Dendritic cell treated with granulocyte-macrophage colony-stimulating factor and Interleukin-4, amounts not matched to agents 40 ng/mL and 50 ng/mL, for 4 days (primary cell): ENCODE data around the gene SLC30A2.
"Not testable (repeated sequence)": the region's sequence is repeated elsewhere in the genome, so short reads cannot be mapped to it uniquely, and the experiment has no call there.

Experiments
- H3K27ac Mint-ChIP-seq: one replicate; pipeline ENCODE4 v1.8.0; 2022; ENCODE audit warnings: mild to moderate bottlenecking, mixed read lengths
- H3K27me3 Mint-ChIP-seq: one replicate; pipeline ENCODE4 v1.8.0; 2022; ENCODE audit warnings: mild to moderate bottlenecking, mixed read lengths
- H3K36me3 Mint-ChIP-seq: one replicate; pipeline ENCODE4 v1.8.0; 2022; ENCODE audit warnings: low read depth, mixed read lengths
- H3K4me1 Mint-ChIP-seq: one replicate; pipeline ENCODE4 v1.8.0; 2022; ENCODE audit warnings: low read depth, mixed read lengths
- H3K4me3 Mint-ChIP-seq: one replicate; pipeline ENCODE4 v1.8.0; 2022; ENCODE audit warnings: mild to moderate bottlenecking, moderate library complexity, mixed read lengths
- H3K9me3 Mint-ChIP-seq: one replicate; pipeline ENCODE4 v1.8.0; 2022; ENCODE audit warnings: mixed read lengths
- intact Hi-C: fragments of 100-400 bp; cut with micrococcal nuclease; formaldehyde crosslinking; loops from one replicate; pipeline ENCODE4 v1.15.0; 2022

The SLC30A2 gene

DNA sequence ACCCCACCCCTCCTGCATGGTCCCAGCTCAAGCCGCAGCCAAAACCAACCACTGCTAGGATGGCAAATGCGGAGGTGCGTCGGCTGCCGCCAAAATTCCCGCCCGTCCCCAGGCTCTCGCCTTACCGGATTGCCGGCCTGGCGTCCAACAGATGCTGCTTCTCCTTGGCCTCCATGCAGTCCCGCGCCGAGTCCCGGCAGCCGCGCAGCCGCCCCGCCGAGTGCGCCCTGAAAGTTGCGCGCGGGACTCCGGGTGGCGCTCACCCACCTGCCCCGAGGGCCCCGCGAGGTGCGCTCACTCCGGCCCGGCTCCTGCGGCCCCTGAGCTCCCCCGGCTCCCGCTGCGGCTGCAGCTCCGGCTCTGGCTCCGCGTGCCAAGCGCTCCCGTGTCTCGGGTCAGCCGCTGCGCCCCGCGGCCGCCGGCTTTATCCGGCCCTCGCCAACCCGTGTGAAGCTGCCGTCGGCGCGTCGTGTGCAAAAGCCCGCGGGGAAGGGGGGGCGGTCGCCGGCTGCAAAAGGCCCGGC, at the start of gene SLC30A2:
Gene SLC30A2, minus strand, starts transcription at position 397 of the 524 bp plus-strand sequence. Its CDS starts 222 bp downstream, at position 175.
- Mint-ChIP-seq H3K36me3 (no peaks in the 10 kb centered on the region), H3K4me1 (peaks cover 14% of the 10 kb centered on the region), H3K27me3 (peaks cover 85% of the 10 kb centered on the region), H3K9me3 (no peaks in the 10 kb centered on the region), H3K4me3 (no peak within 1 kb of the TSS), H3K27ac (no peak within 1 kb of the TSS)
- intact Hi-C loops: no loop called here

DNA sequence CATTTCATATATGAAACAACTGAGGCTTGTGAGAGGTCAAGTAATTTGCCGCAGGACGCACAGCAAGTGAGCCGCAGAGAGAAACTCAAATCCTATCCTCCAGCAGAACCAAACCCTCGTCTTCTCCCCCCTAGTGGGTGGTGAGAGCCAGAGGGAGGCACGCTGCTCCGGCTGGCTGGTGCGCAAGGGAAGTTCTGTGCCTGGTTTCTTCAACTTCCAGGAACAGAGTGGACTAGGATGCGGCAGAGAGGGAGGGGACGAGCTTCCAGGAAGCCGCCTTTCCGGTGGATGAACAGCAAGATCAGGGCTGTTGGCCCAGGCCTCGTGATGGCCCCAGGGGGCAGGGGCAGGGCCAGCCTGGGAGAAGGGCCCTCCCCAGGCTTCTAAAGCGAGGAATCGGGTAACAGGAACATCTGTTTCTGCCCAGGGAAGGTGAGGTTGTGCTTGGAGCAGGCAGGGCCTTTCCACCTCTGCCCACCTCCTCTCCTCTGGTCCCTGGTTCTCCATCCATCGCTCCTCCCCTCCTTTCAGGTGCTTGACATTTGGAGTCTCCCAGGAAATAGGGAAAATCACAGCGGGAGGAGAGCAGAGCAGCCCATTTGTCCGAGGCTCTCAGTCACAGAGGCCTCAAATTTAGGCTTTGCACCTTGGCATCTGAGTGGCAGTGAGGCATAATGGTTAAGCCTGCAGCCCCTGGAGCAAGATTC, 48.9 kb upstream of the SLC30A2 start:
- H3K27me3 Mint-ChIP-seq: peaks cover 43% of the 10 kb centered on the region
- no peaks in the 10 kb centered on the region for H3K36me3 Mint-ChIP-seq
- H3K4me1 Mint-ChIP-seq: peaks cover 4% of the 10 kb centered on the region
- intact Hi-C loops: no loop called here
- H3K9me3 Mint-ChIP-seq: no peaks in the 10 kb centered on the region
- H3K4me3 Mint-ChIP-seq: no peak overlapping the region
- H3K27ac Mint-ChIP-seq: no peak overlapping the region

GRCh38 chr1:26094076-26094669, 48.3 kb upstream of the SLC30A2 start:
- peaks cover 46% of the 10 kb centered on the region for H3K27me3 Mint-ChIP-seq
- no peaks in the 10 kb centered on the region for H3K36me3 Mint-ChIP-seq
- intact Hi-C loops: no loop called here
- H3K4me3 Mint-ChIP-seq: no peak overlapping the region
- peaks cover 4% of the 10 kb centered on the region for H3K4me1 Mint-ChIP-seq
- no peak overlapping the region for H3K27ac Mint-ChIP-seq
- H3K9me3 Mint-ChIP-seq: no peaks in the 10 kb centered on the region

DNA sequence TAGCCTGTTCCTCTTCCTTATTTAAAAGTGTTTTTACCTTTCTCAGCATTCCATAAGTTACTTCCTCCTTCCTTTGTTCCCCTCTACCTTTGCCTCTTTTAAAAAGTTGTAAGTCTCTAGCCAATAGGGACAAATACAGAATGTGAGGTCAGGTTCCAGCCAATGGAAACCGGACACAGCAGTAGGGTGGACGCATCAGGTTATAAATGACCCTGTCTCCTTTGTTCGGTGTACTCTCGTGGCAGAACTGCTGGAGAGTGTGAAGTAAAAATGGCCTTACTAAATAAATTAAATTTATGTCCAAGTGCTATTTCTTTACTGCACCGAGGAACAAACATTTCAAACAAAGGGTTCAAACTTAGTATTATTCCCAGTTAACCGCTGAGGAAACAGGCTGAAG, 47.7 kb upstream of the SLC30A2 start:
- H3K4me1 Mint-ChIP-seq, H3K4me3 Mint-ChIP-seq, H3K9me3 Mint-ChIP-seq, H3K27ac Mint-ChIP-seq, intact Hi-C loops, H3K36me3 Mint-ChIP-seq: not testable (repeated sequence)
- H3K27me3 Mint-ChIP-seq: peaks cover 46% of the 10 kb centered on the region

- peaks cover 42% of the 10 kb centered on the region for H3K27me3 Mint-ChIP-seq
- no peak overlapping the region for H3K4me3 Mint-ChIP-seq
- H3K9me3 Mint-ChIP-seq: no peaks in the 10 kb centered on the region
- peaks cover 4% of the 10 kb centered on the region for H3K4me1 Mint-ChIP-seq
- no peak overlapping the region for H3K27ac Mint-ChIP-seq
- intact Hi-C loops: no loop called here
- H3K36me3 Mint-ChIP-seq: no peaks in the 10 kb centered on the region
Observed at GRCh38 chr1:26092422-26092821, 46.5 kb upstream of the SLC30A2 start.

GRCh38 chr1:26090893-26091292, 45.0 kb upstream of the SLC30A2 start:
- Mint-ChIP-seq H3K27ac (no peak overlapping the region), H3K36me3 (no peaks in the 10 kb centered on the region), H3K4me1 (peaks cover 4% of the 10 kb centered on the region), H3K27me3 (peaks cover 42% of the 10 kb centered on the region), H3K9me3 (no peaks in the 10 kb centered on the region), H3K4me3 (no peak overlapping the region)
- intact Hi-C loops: no loop called here

- intact Hi-C loops: no loop called here
- peaks cover 45% of the 10 kb centered on the region for H3K27me3 Mint-ChIP-seq
- no peaks in the 10 kb centered on the region for H3K36me3 Mint-ChIP-seq
- H3K27ac Mint-ChIP-seq: no peak overlapping the region
- peaks cover 4% of the 10 kb centered on the region for H3K4me1 Mint-ChIP-seq
- H3K4me3 Mint-ChIP-seq: no peak overlapping the region
- H3K9me3 Mint-ChIP-seq: no peaks in the 10 kb centered on the region
Observed at GRCh38 chr1:26089125-26089524, 43.2 kb upstream of the SLC30A2 start.

GRCh38 chr1:26084844-26085243, 38.9 kb upstream of the SLC30A2 start:
- no peaks in the 10 kb centered on the region for H3K36me3 Mint-ChIP-seq
- H3K4me1 Mint-ChIP-seq: no peaks in the 10 kb centered on the region
- H3K4me3 Mint-ChIP-seq: no peak overlapping the region
- intact Hi-C loops: no loop called here
- H3K9me3 Mint-ChIP-seq: no peaks in the 10 kb centered on the region
- no peak overlapping the region for H3K27ac Mint-ChIP-seq
- H3K27me3 Mint-ChIP-seq: peaks cover 24% of the 10 kb centered on the region

- Mint-ChIP-seq H3K4me3 (no peak overlapping the region), H3K27ac (no peak overlapping the region), H3K27me3 (peaks cover 21% of the 10 kb centered on the region), H3K36me3 (no peaks in the 10 kb centered on the region), H3K4me1 (no peaks in the 10 kb centered on the region), H3K9me3 (no peaks in the 10 kb centered on the region)
- intact Hi-C loops: no loop called here
Observed at GRCh38 chr1:26084091-26084561, 38.2 kb upstream of the SLC30A2 start.

GRCh38 chr1:26083208-26083607, 37.3 kb upstream of the SLC30A2 start:
- Mint-ChIP-seq H3K36me3 (no peaks in the 10 kb centered on the region), H3K27me3 (peaks cover 26% of the 10 kb centered on the region)
- intact Hi-C loops: no loop called here

GRCh38 chr1:26082020-26082350, 36.1 kb upstream of the SLC30A2 start:
- H3K27ac Mint-ChIP-seq: no peak overlapping the region
- H3K36me3 Mint-ChIP-seq: no peaks in the 10 kb centered on the region
- peaks cover 30% of the 10 kb centered on the region for H3K27me3 Mint-ChIP-seq
- no peaks in the 10 kb centered on the region for H3K9me3 Mint-ChIP-seq
- no peaks in the 10 kb centered on the region for H3K4me1 Mint-ChIP-seq
- intact Hi-C loops: no loop called here
- no peak overlapping the region for H3K4me3 Mint-ChIP-seq

More at GRCh38 chr1:26083208-26083607, 37.3 kb upstream of the SLC30A2 start:
- H3K4me3 Mint-ChIP-seq: no peak overlapping the region
- no peaks in the 10 kb centered on the region for H3K4me1 Mint-ChIP-seq
- H3K9me3 Mint-ChIP-seq: no peaks in the 10 kb centered on the region
- H3K27ac Mint-ChIP-seq: no peak overlapping the region

GRCh38 chr1:26081267-26082019, 35.5 kb upstream of the SLC30A2 start:
- Mint-ChIP-seq H3K9me3 (no peaks in the 10 kb centered on the region), H3K27me3 (peaks cover 30% of the 10 kb centered on the region)
- intact Hi-C loops: no loop called here

DNA sequence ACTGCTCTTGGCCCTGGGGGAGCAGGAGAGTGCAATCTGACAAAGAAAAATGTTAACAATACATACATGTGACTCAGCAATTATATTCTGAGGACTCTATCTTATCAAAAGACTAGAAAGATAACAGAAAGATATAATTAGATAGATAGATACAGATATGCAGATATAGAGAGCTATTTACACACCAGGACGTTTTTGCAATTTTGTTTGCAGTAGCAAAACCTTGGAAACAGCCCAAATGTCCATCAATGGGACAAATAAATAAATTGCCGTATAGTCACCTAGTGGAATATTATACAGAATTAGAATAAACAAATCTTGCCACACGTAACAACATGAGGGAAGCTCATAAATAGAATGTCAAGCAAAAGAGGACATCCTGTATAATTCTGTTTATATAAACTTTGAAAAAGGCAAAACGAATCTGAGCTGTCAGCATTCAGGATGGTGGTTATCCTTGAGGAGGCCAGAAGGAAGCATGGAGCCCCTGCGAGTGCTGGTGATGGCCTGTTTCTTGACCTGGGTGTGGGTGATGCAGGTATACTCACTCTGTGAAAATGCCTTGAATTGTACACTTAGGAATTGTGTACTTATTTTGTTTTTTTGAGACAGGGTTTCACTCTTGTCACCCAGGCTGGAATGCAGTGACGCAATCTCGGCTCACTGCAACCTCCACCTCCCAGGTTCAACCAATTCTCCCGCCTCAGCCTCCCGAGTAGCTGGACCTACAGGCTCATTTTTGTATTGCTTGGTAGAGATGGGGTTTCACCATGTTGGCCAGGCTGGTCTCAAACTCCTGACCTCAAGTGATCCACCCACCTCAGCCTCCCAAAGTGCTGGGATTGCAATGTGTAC, 34.3 kb upstream of the SLC30A2 start:
- Mint-ChIP-seq H3K9me3 (no peaks in the 10 kb centered on the region), H3K36me3 (no peaks in the 10 kb centered on the region), H3K27ac (no peak overlapping the region), H3K4me3 (no peak overlapping the region), H3K4me1 (no peaks in the 10 kb centered on the region), H3K27me3 (peaks cover 31% of the 10 kb centered on the region)
- intact Hi-C loops: no loop called here

More at GRCh38 chr1:26081267-26082019, 35.5 kb upstream of the SLC30A2 start:
- Mint-ChIP-seq H3K36me3 (no peaks in the 10 kb centered on the region), H3K27ac (no peak overlapping the region), H3K4me3 (no peak overlapping the region), H3K4me1 (no peaks in the 10 kb centered on the region)
